IMR-90 (cell line): ENCODE results near the gene C1orf87. TPM values are rescaled to one million over a fixed set of nuclear protein-coding genes. Genes with fewer than 3 reads are reported as not detected.
A peak's percentile ranks its signal among the peaks of the same experiment; 100 is the strongest.

Experiments
- ATAC-seq: fragments of 200-7000 bp; cut with Tn5 transposase; 2 replicates; pipeline ENCODE4 v1.9.1; 2020; ENCODE audit warnings: low read depth, mild to moderate bottlenecking, moderate library complexity
- BruUV-seq: library from RNA; stranded (reverse); fragments of 400-500 nt; replicated peaks from 2 replicates; lab custom pipeline; 2021; lab: Mats Ljungman, UMichigan
- CTCF ChIA-PET: fragments of 300-600 bp; formaldehyde crosslinking; extraction: SDS; loops from one replicate; lab custom pipeline; 2021; ENCODE audit warnings: antibody characterized with exemption; lab: Yijun Ruan, JAX
- POLR2A ChIA-PET: fragments of 300-600 bp; sonication (Branson Sonifier 250); formaldehyde crosslinking; loops from one replicate; lab custom pipeline; 2022; ENCODE audit warnings: antibody characterized with exemption; ENCODE audit not compliant: unreplicated experiment; lab: Charles Lee
- DNase-seq: peaks from one replicate; pipeline ENCODE4 v3.0.0; 2013
- H2AFZ ChIP-seq: replicated peaks from 2 replicates; pipeline ENCODE3; 2013; ENCODE audit warnings: low read length, mild to moderate bottlenecking; ENCODE audit not compliant: poor library complexity
- H2AK5ac ChIP-seq: 2 replicates; pipeline ENCODE4 v1.6.1; 2013; ENCODE audit warnings: low read depth, low read length, inconsistent platforms
- H2AK9ac ChIP-seq: replicated peaks from 2 replicates; pipeline ENCODE3; 2013; ENCODE audit warnings: mild to moderate bottlenecking, low read depth, low read length, moderate library complexity; ENCODE audit not compliant: poor library complexity
- H2BK120ac ChIP-seq: 2 replicates; pipeline ENCODE4 v1.6.1; 2013; ENCODE audit warnings: low read depth, low read length, inconsistent platforms
- H2BK15ac ChIP-seq: 3 replicates; pipeline ENCODE4 v1.6.1; 2013; ENCODE audit warnings: low read depth, low read length, inconsistent platforms
- H2BK20ac ChIP-seq: 2 replicates; pipeline ENCODE4 v1.6.1; 2013; ENCODE audit warnings: low read depth, mild to moderate bottlenecking, inconsistent platforms, low read length, moderate library complexity
- H2BK5ac ChIP-seq: 2 replicates; pipeline ENCODE4 v1.6.1; 2013; ENCODE audit warnings: mild to moderate bottlenecking, low read depth, low read length, inconsistent platforms; ENCODE audit not compliant: poor library complexity, severe bottlenecking
- H3K14ac ChIP-seq: replicated peaks from 2 replicates; pipeline ENCODE4 v1.6.1; 2013; ENCODE audit warnings: low read depth, low read length, inconsistent platforms
- H3K18ac ChIP-seq: 2 replicates; pipeline ENCODE4 v1.6.1; 2013; ENCODE audit warnings: low read depth, low read length, control low read depth
- H3K23ac ChIP-seq: 2 replicates; pipeline ENCODE4 v1.6.1; 2013; ENCODE audit warnings: low read depth, low read length, inconsistent platforms
- H3K27ac ChIP-seq: 2 replicates; pipeline ENCODE4 v1.5.1; 2013; ENCODE audit warnings: mild to moderate bottlenecking, control low read depth, low read length; ENCODE audit not compliant: insufficient read depth
- H3K27me3 ChIP-seq: 2 replicates; pipeline ENCODE4 v1.6.1; 2013; ENCODE audit warnings: low read length; ENCODE audit not compliant: control insufficient read depth, insufficient read depth
- H3K36me3 ChIP-seq: 2 replicates; pipeline ENCODE4 v1.6.1; 2013; ENCODE audit warnings: low read length, mixed read lengths; ENCODE audit not compliant: control insufficient read depth, insufficient read depth
- H3K4ac ChIP-seq: 2 replicates; pipeline ENCODE4 v1.6.1; 2013; ENCODE audit warnings: low read depth, low read length, inconsistent platforms
- H3K4me1 ChIP-seq: 2 replicates; pipeline ENCODE4 v1.6.1; 2013; ENCODE audit warnings: low read length, mixed read lengths; ENCODE audit not compliant: control insufficient read depth, insufficient read depth
- H3K4me2 ChIP-seq: 2 replicates; pipeline ENCODE4 v1.6.1; 2013; ENCODE audit warnings: low read depth, mild to moderate bottlenecking, control low read depth, low read length, moderate library complexity
- H3K4me3 ChIP-seq: 2 replicates; pipeline ENCODE4 v1.5.1; 2013; ENCODE audit warnings: low read depth, mild to moderate bottlenecking, control low read depth, low read length, moderate library complexity; ENCODE audit not compliant: insufficient read depth
- H3K56ac ChIP-seq: 2 replicates; pipeline ENCODE4 v1.6.1; 2013; ENCODE audit warnings: low read length, inconsistent platforms; ENCODE audit not compliant: insufficient read depth; ENCODE audit errors: extremely low read depth
- H3K79me1 ChIP-seq, 2 experiments: 2 replicates each; pipeline ENCODE4 v1.6.1; 2013; ENCODE audit warnings: low read length in 2 of 2, inconsistent platforms in 1 of 2, low read depth in 1 of 2
- H3K9ac ChIP-seq: 2 replicates; pipeline ENCODE4 v1.6.1; 2013; ENCODE audit warnings: low read depth, low read length, control low read depth
- H3K9me1 ChIP-seq: 2 replicates; pipeline ENCODE4 v1.6.1; 2013; ENCODE audit warnings: low read length, inconsistent platforms; ENCODE audit not compliant: insufficient read depth
- H3K9me3 ChIP-seq: 2 replicates; pipeline ENCODE4 v1.6.1; 2013; ENCODE audit warnings: low read length; ENCODE audit not compliant: control insufficient read depth, insufficient read depth
- H4K20me1 ChIP-seq: 2 replicates; pipeline ENCODE4 v1.6.1; 2013; ENCODE audit warnings: low read length, inconsistent platforms; ENCODE audit not compliant: insufficient read depth
- H4K5ac ChIP-seq: 2 replicates; pipeline ENCODE4 v1.6.1; 2013; ENCODE audit warnings: mild to moderate bottlenecking, low read depth, low read length, control low read depth
- H4K8ac ChIP-seq, 2 experiments: 2 replicates each; pipeline ENCODE4 v1.6.1; 2013; ENCODE audit warnings: low read depth in 2 of 2, low read length in 2 of 2, control low read depth in 1 of 2, inconsistent platforms in 1 of 2
- H4K91ac ChIP-seq: 2 replicates; pipeline ENCODE4 v1.6.1; 2013; ENCODE audit warnings: low read depth, low read length, inconsistent platforms; ENCODE audit not compliant: insufficient read depth
- CHD1 ChIP-seq: IDR thresholded peaks from 2 replicates; pipeline ENCODE4 v1.6.1; 2012; ENCODE audit warnings: low read depth, low read length, improper control_type of control experiment
- FOS ChIP-seq: fragments of 150-350 bp; IDR thresholded peaks from 2 replicates; pipeline ENCODE4 v1.6.1; 2016; ENCODE audit warnings: low read depth, low read length
- RAD21 ChIP-seq: IDR thresholded peaks from 2 replicates; pipeline ENCODE4 v1.6.1; 2012; ENCODE audit warnings: low read length, improper control_type of control experiment
- RCOR1 ChIP-seq: IDR thresholded peaks from 2 replicates; pipeline ENCODE4 v1.6.1; 2012; ENCODE audit warnings: mild to moderate bottlenecking, low read length, improper control_type of control experiment; ENCODE audit not compliant: insufficient replicate concordance
- RFX5 ChIP-seq: IDR thresholded peaks from 2 replicates; pipeline ENCODE4 v1.8.0; 2012; ENCODE audit warnings: low read depth, mild to moderate bottlenecking, low read length, moderate library complexity
- SMC3 ChIP-seq: fragments of 150-350 bp; IDR thresholded peaks from 2 replicates; pipeline ENCODE4 v1.6.1; 2016; ENCODE audit warnings: low read depth, mild to moderate bottlenecking, antibody characterized with exemption, low read length, moderate library complexity
- USF2 ChIP-seq: fragments of 150-350 bp; IDR thresholded peaks from 2 replicates; pipeline ENCODE4 v1.6.1; 2017; ENCODE audit warnings: mild to moderate bottlenecking, antibody characterized with exemption, low read length, low read depth
- WGBS, 2 experiments: methylation state at CpG; one replicate each; pipeline versions ENCODE4 v1.1.5 to v1.1.7; 2013; ENCODE audit warnings: missing lambda C conversion rate in 2 of 2; ENCODE audit not compliant: insufficient read length in 1 of 2; ENCODE audit errors: extremely low coverage in 2 of 2; 5-methylcytosine and 5-hydroxymethylcytosine counted together
- dilution Hi-C: fragments of 300-500 bp; cut with HindIII; formaldehyde crosslinking; loops from one replicate; pipeline ENCODE4 v1.14.3; 2018; ENCODE audit warnings: low sequenced_read_pairs; ENCODE audit not compliant: unreplicated experiment
- in situ Hi-C: fragments of 300-500 bp; cut with MboI; formaldehyde crosslinking; loops from 3 replicates; pipeline ENCODE4 v1.14.3; 2019; ENCODE audit warnings: low sequenced_read_pairs, inconsistent platforms, mixed read lengths
- intact Hi-C: fragments of 100-400 bp; cut with micrococcal nuclease; formaldehyde crosslinking; loops from 2 replicates; pipeline ENCODE4 v1.10.0; 2022
- polyA plus RNA-seq, 3 experiments: library from polyadenylated mRNA; depleted of rRNA; stranded (reverse); fragments of >200 nt; gene quantifications; 2 replicates each; pipeline ENCODE4 v1.2.3, GENCODE V29; 2012; ENCODE audit warnings: low replicate concordance in 1 of 3
- total RNA-seq: library from RNA; depleted of rRNA; stranded (reverse); fragments of >200 nt; gene quantifications from 2 replicates; pipeline ENCODE4 v1.2.3, GENCODE V29; 2012
- TF ChIP-seq, protein P1 (sequence below): conservative IDR thresholded peaks from 2 replicates; pipeline ENCODE4 v1.5.1; 2012; ENCODE audit warnings: mild to moderate bottlenecking, low read depth, low read length, improper control_type of control experiment

C1orf87 gene
- total and polyA plus RNA-seq, 2 of the 4 experiments (the other 2 are of a cell fraction) = not detected

- H4K20me1 ChIP-seq = no peaks in the 10 kb centered on the region
- peaks cover 5% of the 10 kb centered on the region for H3K4me1 ChIP-seq
- no peak overlapping the region for H4K8ac ChIP-seq
- CTCF ChIA-PET = interaction anchor here (0.5 to 1.7 kb wide), 28 partner anchors 8 to 1084 kb away, joined by 3 to 7 read pairs (median 3); no protein-coding TSS in a partner anchor
- no peak overlapping the region for H3K4me3 ChIP-seq
- no peak overlapping the region for H2BK120ac ChIP-seq
- peak overlapping the region; percentile 85 for H2AFZ ChIP-seq
- POLR2A ChIA-PET = interaction anchor here (0.5 kb wide), 1 partner anchor 894 kb away, joined by 7 read pairs; no protein-coding TSS in a partner anchor
- no peaks in the 10 kb centered on the region for H3K9me3 ChIP-seq
- no peak overlapping the region for H2AK5ac ChIP-seq
- H3K18ac ChIP-seq = no peak overlapping the region
- no peak overlapping the region for H2BK15ac ChIP-seq
- DNase-seq (peak; percentile 34), ATAC-seq (peak; percentile 84)
- H4K91ac ChIP-seq = no peak overlapping the region
- no peaks in the 10 kb centered on the region for H3K9me1 ChIP-seq
- dilution Hi-C loops = no loop called here
- no peak for TF ChIP-seq FOS
- TF ChIP-seq, protein P1, sequence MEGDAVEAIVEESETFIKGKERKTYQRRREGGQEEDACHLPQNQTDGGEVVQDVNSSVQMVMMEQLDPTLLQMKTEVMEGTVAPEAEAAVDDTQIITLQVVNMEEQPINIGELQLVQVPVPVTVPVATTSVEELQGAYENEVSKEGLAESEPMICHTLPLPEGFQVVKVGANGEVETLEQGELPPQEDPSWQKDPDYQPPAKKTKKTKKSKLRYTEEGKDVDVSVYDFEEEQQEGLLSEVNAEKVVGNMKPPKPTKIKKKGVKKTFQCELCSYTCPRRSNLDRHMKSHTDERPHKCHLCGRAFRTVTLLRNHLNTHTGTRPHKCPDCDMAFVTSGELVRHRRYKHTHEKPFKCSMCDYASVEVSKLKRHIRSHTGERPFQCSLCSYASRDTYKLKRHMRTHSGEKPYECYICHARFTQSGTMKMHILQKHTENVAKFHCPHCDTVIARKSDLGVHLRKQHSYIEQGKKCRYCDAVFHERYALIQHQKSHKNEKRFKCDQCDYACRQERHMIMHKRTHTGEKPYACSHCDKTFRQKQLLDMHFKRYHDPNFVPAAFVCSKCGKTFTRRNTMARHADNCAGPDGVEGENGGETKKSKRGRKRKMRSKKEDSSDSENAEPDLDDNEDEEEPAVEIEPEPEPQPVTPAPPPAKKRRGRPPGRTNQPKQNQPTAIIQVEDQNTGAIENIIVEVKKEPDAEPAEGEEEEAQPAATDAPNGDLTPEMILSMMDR = peak; percentile 88
- TF ChIP-seq SMC3 = peak; percentile 35; the same call in 1 of the 2 replicates
- TF ChIP-seq CHD1 = no peak
- TF ChIP-seq RAD21 = peak; percentile 68
- TF ChIP-seq USF2 = no peak
- no peak for TF ChIP-seq RFX5
- TF ChIP-seq RCOR1 = no peak
- H3K14ac ChIP-seq = no peak overlapping the region
- intact Hi-C loops = loop anchor here (1.0 to 10.0 kb wide), 2 partner anchors 873 to 1072 kb away; no protein-coding TSS in a partner anchor
- no peaks in the 10 kb centered on the region for H3K36me3 ChIP-seq
- H3K79me1 ChIP-seq = no peaks in the 10 kb centered on the region
- no peak overlapping the region for H3K27ac ChIP-seq
- BruUV-seq = no TSS peak
- peak overlapping the region; percentile 48 for H2AK9ac ChIP-seq
- H3K23ac ChIP-seq = no peak overlapping the region
- H2BK5ac ChIP-seq = no peak overlapping the region
- peak overlapping the region; percentile 18; the same call in 1 of the 2 replicates for H3K4me2 ChIP-seq
- no peak overlapping the region for H3K4ac ChIP-seq
- no peak overlapping the region for H4K5ac ChIP-seq
- no peak overlapping the region for H2BK20ac ChIP-seq
- peaks cover 15% of the 10 kb centered on the region for H3K27me3 ChIP-seq
- WGBS, 2 experiments = 3% methylated on average over 6 of the region's 19 CpGs; no CpG with 5 or more reads in 1 of the 2 experiments
- no peak overlapping the region for H3K56ac ChIP-seq
- in situ Hi-C loops = no loop called here
- H3K9ac ChIP-seq = no peak overlapping the region
Observed at GRCh38 chr1:59971464-59971911, 102.1 kb downstream of the C1orf87 start.
